H1 (cell line): ENCODE measurements around the gene CDC42SE1. TPM values are rescaled to one million over a fixed set of nuclear protein-coding genes. Genes with fewer than 3 reads are reported as not detected.

Experiments used
- CTCF ChIA-PET: fragments of 300-600 bp; sonication (Branson Sonifier 250); formaldehyde crosslinking; loops from one replicate; lab custom pipeline; 2021; ENCODE audit not compliant: partially characterized antibody; lab: Charles Lee
- POLR2A ChIA-PET: fragments of 300-600 bp; sonication (Branson Sonifier 250); formaldehyde crosslinking; loops from one replicate; lab custom pipeline; 2021; ENCODE audit warnings: inconsistent platforms; ENCODE audit not compliant: partially characterized antibody; lab: Charles Lee
- DNase-seq, 2 experiments: peaks; one replicate each; pipeline versions ENCODE4 v3.0.0 to v3.0.0-alpha.2; 2010 to 2022; ENCODE audit warnings: low spot score in 2 of 2, low read depth in 1 of 2, mixed read lengths in 1 of 2
- FAIRE-seq: peaks from 2 replicates; lab custom pipeline; 2011; peaks lifted over from hg19 to GRCh38; lab: Jason Lieb, UNC
- H2AFZ ChIP-seq: 2 replicates; pipeline ENCODE4 v1.8.1; 2012; ENCODE audit warnings: low read length, inconsistent platforms
- H2AK5ac ChIP-seq: 2 replicates; pipeline ENCODE4 v1.6.1; 2013; ENCODE audit warnings: low read depth, low read length
- H2BK120ac ChIP-seq: replicated peaks from 2 replicates; pipeline ENCODE3; 2013; ENCODE audit warnings: low read depth, low read length, inconsistent platforms
- H2BK12ac ChIP-seq: 2 replicates; pipeline ENCODE4 v1.6.1; 2013; ENCODE audit warnings: low read depth, low read length
- H2BK15ac ChIP-seq: 2 replicates; pipeline ENCODE4 v1.6.1; 2013; ENCODE audit warnings: low read length
- H2BK20ac ChIP-seq: 2 replicates; pipeline ENCODE4 v1.6.1; 2013; ENCODE audit warnings: low read length
- H2BK5ac ChIP-seq: 2 replicates; pipeline ENCODE4 v1.6.1; 2013; ENCODE audit warnings: low read depth, low read length
- H3K14ac ChIP-seq: 2 replicates; pipeline ENCODE4 v1.6.1; 2013; ENCODE audit warnings: inconsistent platforms; ENCODE audit not compliant: insufficient read length
- H3K18ac ChIP-seq: 2 replicates; pipeline ENCODE4 v1.6.1; 2013; ENCODE audit warnings: low read length; ENCODE audit errors: extremely low read depth
- H3K23ac ChIP-seq: 2 replicates; pipeline ENCODE4 v1.6.1; 2013; ENCODE audit warnings: inconsistent platforms; ENCODE audit not compliant: insufficient read length
- H3K23me2 ChIP-seq: 2 replicates; pipeline ENCODE4 v1.6.1; 2013; ENCODE audit warnings: low read depth, low read length
- H3K27ac ChIP-seq: 2 replicates; pipeline ENCODE4 v1.6.1; 2011; ENCODE audit warnings: low read depth, low read length, inconsistent platforms
- H3K27me3 ChIP-seq, 4 experiments: replicated peaks in 1 of 4; 1 replicate in 1 of 4; 2 replicates in 3 of 4; pipeline versions ENCODE4 v1.6.1 to v1.8.1; 2011 to 2013; ENCODE audit warnings: low read length in 3 of 4, mild to moderate bottlenecking in 3 of 4, inconsistent platforms in 2 of 4, mixed read lengths in 2 of 4, moderate library complexity in 1 of 4; ENCODE audit not compliant: control insufficient read depth in 3 of 4, insufficient read depth in 3 of 4; ENCODE audit errors: extremely low read depth in 1 of 4
- H3K36me3 ChIP-seq, 4 experiments: 2 replicates each; pipeline versions ENCODE4 v1.6.1 to v1.8.1; 2011 to 2013; ENCODE audit warnings: mild to moderate bottlenecking in 4 of 4, low read length in 3 of 4, moderate library complexity in 2 of 4, control low read depth in 1 of 4, inconsistent platforms in 1 of 4; ENCODE audit not compliant: insufficient read depth in 4 of 4, control insufficient read depth in 2 of 4
- H3K4ac ChIP-seq: replicated peaks from 2 replicates; pipeline ENCODE3; 2013; ENCODE audit warnings: low read length, low read depth, mixed read lengths, inconsistent platforms; ENCODE audit not compliant: insufficient read length
- H3K4me1 ChIP-seq, 4 experiments: replicated peaks in 1 of 4; 1 replicate in 1 of 4; 2 replicates in 3 of 4; pipeline versions ENCODE4 v1.6.1 to v1.8.1; 2011 to 2013; ENCODE audit warnings: low read length in 3 of 4, inconsistent platforms in 2 of 4, mixed read lengths in 1 of 4; ENCODE audit not compliant: insufficient read depth in 4 of 4, control insufficient read depth in 3 of 4
- H3K4me2 ChIP-seq, 2 experiments: 2 replicates each; pipeline versions ENCODE4 v1.6.1 to v1.8.1; 2011 to 2013; ENCODE audit warnings: low read depth in 2 of 2, low read length in 2 of 2, control low read depth in 1 of 2, inconsistent platforms in 1 of 2, mild to moderate bottlenecking in 1 of 2; ENCODE audit not compliant: insufficient read depth in 1 of 2
- H3K4me3 ChIP-seq, 4 experiments: fragments of 200-600, 300-600 bp in 1 of 4; sonication (generic), shearing (Covaris generic), sonication (Bioruptor Twin) in 1 of 4; 2 replicates each; pipeline versions ENCODE4 v1.5.1 to v1.8.1; 2011 to 2016; ENCODE audit warnings: low read length in 4 of 4, low read depth in 3 of 4, control low read depth in 2 of 4, inconsistent platforms in 2 of 4, mild to moderate bottlenecking in 2 of 4, mixed read lengths in 1 of 4, moderate library complexity in 1 of 4; ENCODE audit not compliant: insufficient read depth in 2 of 4; ENCODE audit errors: extremely low read depth in 1 of 4
- H3K56ac ChIP-seq: replicated peaks from 2 replicates; pipeline ENCODE3; 2013; ENCODE audit warnings: low read depth, mild to moderate bottlenecking, mixed read lengths, low read length, inconsistent platforms; ENCODE audit not compliant: insufficient read length
- H3K79me1 ChIP-seq: 2 replicates; pipeline ENCODE4 v1.6.1; 2013; ENCODE audit warnings: low read depth, low read length, control low read depth
- H3K79me2 ChIP-seq, 2 experiments: 2 replicates each; pipeline versions ENCODE4 v1.6.1 to v1.8.1; 2012 to 2013; ENCODE audit warnings: low read length in 2 of 2, mild to moderate bottlenecking in 2 of 2, inconsistent platforms in 1 of 2; ENCODE audit not compliant: insufficient read depth in 2 of 2, control insufficient read depth in 1 of 2
- H3K9ac ChIP-seq, 4 experiments: replicated peaks in 1 of 4; 1 replicate in 1 of 4; 2 replicates in 3 of 4; pipeline versions ENCODE4 v1.6.1 to v1.8.1; 2011 to 2013; ENCODE audit warnings: low read depth in 3 of 4, low read length in 3 of 4, control low read depth in 2 of 4, mild to moderate bottlenecking in 2 of 4, moderate library complexity in 2 of 4, inconsistent platforms in 1 of 4; ENCODE audit errors: extremely low read depth in 1 of 4
- H3K9me3 ChIP-seq, 2 experiments: 2 replicates each; pipeline versions ENCODE4 v1.6.1 to v1.8.1; 2012 to 2013; ENCODE audit warnings: mild to moderate bottlenecking in 2 of 2, moderate library complexity in 2 of 2, control low read depth in 1 of 2, inconsistent platforms in 1 of 2, low read depth in 1 of 2, low read length in 1 of 2, mixed read lengths in 1 of 2; ENCODE audit not compliant: insufficient read depth in 2 of 2
- H4K20me1 ChIP-seq, 2 experiments: replicated peaks in 1 of 2; 2 replicates each; pipeline versions ENCODE3 to v1.8.1; 2011 to 2013; ENCODE audit warnings: inconsistent platforms in 2 of 2, low read length in 2 of 2, mild to moderate bottlenecking in 1 of 2; ENCODE audit not compliant: insufficient read depth in 2 of 2, control insufficient read depth in 1 of 2
- H4K5ac ChIP-seq: 2 replicates; pipeline ENCODE4 v1.6.1; 2013; ENCODE audit warnings: low read length, low read depth, mixed read lengths, inconsistent platforms; ENCODE audit not compliant: insufficient read length
- H4K8ac ChIP-seq: 2 replicates; pipeline ENCODE4 v1.8.0; 2013; ENCODE audit warnings: mild to moderate bottlenecking, moderate library complexity, low read length, inconsistent platforms; ENCODE audit not compliant: insufficient read depth; ENCODE audit errors: extremely low read depth
- H4K91ac ChIP-seq: replicated peaks from 2 replicates; pipeline ENCODE3; 2013; ENCODE audit warnings: low read length, mixed read lengths, inconsistent platforms; ENCODE audit not compliant: insufficient read length
- CBX5 ChIP-seq: fragments of 300-800, 300-1000 bp; sonication (generic); IDR thresholded peaks from 2 replicates; pipeline ENCODE4 v1.7.1; 2016; ENCODE audit warnings: antibody characterized with exemption, low read length, low read depth
- CREB1 ChIP-seq: IDR thresholded peaks from 2 replicates; pipeline ENCODE4 v1.6.1; 2012; ENCODE audit warnings: inconsistent platforms
- CTCF ChIP-seq, 3 experiments: IDR thresholded peaks; 1 replicate in 2 of 3; 2 replicates in 1 of 3; pipeline versions ENCODE4 v1.5.1 to v1.6.1; 2011; ENCODE audit warnings: low read length in 3 of 3, mild to moderate bottlenecking in 3 of 3, inconsistent platforms in 2 of 3, low read depth in 1 of 3, moderate library complexity in 1 of 3; ENCODE audit not compliant: insufficient read depth in 1 of 3; ENCODE audit errors: control extremely low read depth in 1 of 3
- E2F6 ChIP-seq: IDR thresholded peaks from 2 replicates; pipeline ENCODE4 v1.6.1; 2012; ENCODE audit warnings: inconsistent platforms
- EZH2 ChIP-seq: fragments of 200-600 bp; sonication (generic); IDR thresholded peaks from 2 replicates; pipeline ENCODE4 v1.7.1; 2012; ENCODE audit warnings: low read depth, mild to moderate bottlenecking, moderate library complexity, low read length, inconsistent platforms; ENCODE audit not compliant: severe bottlenecking
- GTF2F1 ChIP-seq: IDR thresholded peaks from 2 replicates; pipeline ENCODE4 v1.6.1; 2012; ENCODE audit warnings: low read depth, low read length, improper control_type of control experiment, borderline replicate concordance
- NANOG ChIP-seq: IDR thresholded peaks from 2 replicates; pipeline ENCODE4 v1.6.1; 2011; ENCODE audit warnings: low read length, low read depth, mild to moderate bottlenecking, inconsistent platforms; ENCODE audit not compliant: insufficient read depth, poor library complexity, severe bottlenecking
- SAP30 ChIP-seq: fragments of 300-600 bp; sonication (generic); IDR thresholded peaks from 2 replicates; pipeline ENCODE4 v1.7.1; 2012; ENCODE audit warnings: low read length, moderate library complexity, mild to moderate bottlenecking, inconsistent platforms; ENCODE audit not compliant: insufficient read depth, insufficient replicate concordance
- SIRT6 ChIP-seq: IDR thresholded peaks from one replicate; pipeline ENCODE4 v1.7.1; 2012; ENCODE audit warnings: low read length, inconsistent platforms
- TAF1 ChIP-seq: IDR thresholded peaks from 2 replicates; pipeline ENCODE4 v1.6.1; 2011; ENCODE audit warnings: mild to moderate bottlenecking, low read depth, low read length
- TCF12 ChIP-seq: IDR thresholded peaks from 2 replicates; pipeline ENCODE4 v1.6.1; 2011; ENCODE audit warnings: low read depth, mild to moderate bottlenecking, low read length
- ZNF274 ChIP-seq: IDR thresholded peaks from 2 replicates; pipeline ENCODE4 v1.7.0; 2012; ENCODE audit warnings: low read length, borderline replicate concordance; ENCODE audit errors: extremely low read depth
- polyA plus RNA-seq, 7 experiments: library from polyadenylated mRNA; depleted of rRNA in 3 of 7; stranded (reverse) in 5 of 7; unstranded in 2 of 7; fragments of >200 nt in 5 of 7; fragments of 200-250 nt in 2 of 7; gene quantifications; 1 replicate in 5 of 7; 2 replicates in 1 of 7; 4 replicates in 1 of 7; pipeline versions ENCODE4 v1.2.1 to v1.2.3, GENCODE V29; 2011 to 2013; ENCODE audit warnings: missing spikeins in 2 of 7, mixed read lengths in 2 of 7
- total RNA-seq: library from RNA; stranded (reverse); fragmentation: NEBNext Ultra II Directional; extraction: Animal tissue kit (Norgen Biotek cat#: 25700); gene quantifications from 2 replicates; pipeline ENCODE4 v1.2.1, GENCODE V29; 2021

CDC42SE1 gene
- total and polyA plus RNA-seq, 2 of the 8 experiments (the other 6 are each of a cell fraction or from before 2014, with no cell fraction given): 30.5 to 74.1 TPM

- Histone ChIP-seq H3K18ac (no peak overlapping the region), H2BK20ac (no peak overlapping the region), H3K79me1 (no peaks in the 10 kb centered on the region), H2BK15ac (no peak overlapping the region), H2BK120ac (no peak overlapping the region), H4K5ac (no peak overlapping the region), H3K36me3 (peaks cover 2 to 22% (median 15%) of the 10 kb centered on the region in 4 experiments; a peak in 7 of 8 replicates), H3K4me1 (no peaks in the 10 kb centered on the region), H2AFZ (no peak overlapping the region), H3K23me2 (no peaks in the 10 kb centered on the region), H3K9me3 (no peaks in the 10 kb centered on the region), H3K27ac (no peak overlapping the region), H3K4me2 (no peak overlapping the region), H4K20me1 (no peaks in the 10 kb centered on the region), H4K8ac (no peak overlapping the region), H3K14ac (no peak overlapping the region), H3K9ac (no peak overlapping the region), H3K23ac (no peak overlapping the region), H3K79me2 (no peaks in the 10 kb centered on the region), H4K91ac (no peak overlapping the region), H2BK5ac (no peak overlapping the region), H2BK12ac (no peak overlapping the region), H3K4ac (no peak overlapping the region), H3K27me3 (no peaks in the 10 kb centered on the region), H3K4me3 (no peak overlapping the region), H2AK5ac (no peak overlapping the region), H3K56ac (no peak overlapping the region)
- CTCF ChIA-PET: interaction anchor here (0.6 to 3.1 kb wide), 9 partner anchors 11 to 275 kb away, joined by 3 to 29 read pairs (median 7); partner anchors contain the start of genes BNIPL, C1orf56, CDC42SE1 and MLLT11
- POLR2A ChIA-PET: interaction anchor here (1.0 to 1.3 kb wide), 3 partner anchors 23 to 447 kb away, joined by 3 read pairs; partner anchors contain the start of genes MCL1 and VPS72
- DNase-seq (no peak), FAIRE-seq (no peak)
- TF ChIP-seq CTCF (IDR thresholded peaks at IDR 0.05; ENCODE audit: control extremely low read depth in 1 of 3, insufficient read depth in 1 of 3, low read depth in 1 of 3, low read length in 3 of 3): no peak
- no peak for TF ChIP-seq TCF12
- no peak for TF ChIP-seq NANOG
- no peak for TF ChIP-seq CBX5
- no peak for TF ChIP-seq GTF2F1
- TF ChIP-seq TAF1: no peak
- TF ChIP-seq ZNF274: no peak
- no peak for TF ChIP-seq SAP30
- TF ChIP-seq EZH2: no peak
- no peak for TF ChIP-seq E2F6
- TF ChIP-seq CREB1: no peak
- no peak for TF ChIP-seq SIRT6
Observed at GRCh38 chr1:151026460-151026859, 33.0 kb downstream of the CDC42SE1 start.
